Endothelial cell of umbilical vein (primary cell): Measurements from ENCODE around the gene SSMEM1.
"Not testable (repeated sequence)": the region's sequence is repeated elsewhere in the genome, so short reads cannot be mapped to it uniquely, and the experiment has no call there.

Experiments
- EZH2 ChIP-seq: IDR thresholded peaks from 2 replicates; pipeline ENCODE4 v1.6.1; 2012; ENCODE audit warnings: borderline replicate concordance, low read depth, mild to moderate bottlenecking, moderate library complexity, low read length, inconsistent platforms; ENCODE audit not compliant: severe bottlenecking
- POLR2A ChIP-seq: IDR thresholded peaks from 2 replicates; pipeline ENCODE4 v1.6.1; 2012; ENCODE audit warnings: low read depth, mild to moderate bottlenecking, control low read depth, low read length
- TF ChIP-seq, protein P1 (sequence below), 2 donors: IDR thresholded peaks; 1 replicate in 1 of 2; 2 replicates in 1 of 2; pipeline ENCODE4 v1.5.1; 2011; ENCODE audit warnings: low read length in 2 of 2, mild to moderate bottlenecking in 2 of 2, moderate library complexity in 2 of 2, control low read depth in 1 of 2, inconsistent platforms in 1 of 2, low read depth in 1 of 2; ENCODE audit not compliant: insufficient read depth in 1 of 2; ENCODE audit errors: extremely low read depth in 1 of 2

DNA sequence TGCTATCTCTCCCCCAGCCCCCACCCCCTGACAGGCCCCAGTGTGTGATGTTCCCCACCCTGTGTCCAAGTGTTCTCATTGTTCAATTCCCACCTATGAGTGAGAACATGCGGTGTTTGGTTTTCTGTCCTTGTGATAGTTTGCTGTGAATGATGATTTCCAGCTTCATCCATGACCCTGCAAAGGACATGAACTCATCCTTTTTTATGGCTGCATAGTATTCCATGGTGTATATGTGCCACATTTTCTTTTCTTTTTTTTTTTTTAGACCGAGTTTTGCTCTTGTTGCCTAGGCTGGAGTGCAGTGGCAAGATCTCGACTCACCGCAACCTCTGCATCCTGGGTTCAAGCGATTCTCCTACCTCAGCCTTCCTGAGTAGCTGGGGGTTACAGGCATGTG lies 41.2 kb downstream of the SSMEM1 start:
- TF ChIP-seq POLR2A, EZH2: not testable (repeated sequence)
- TF ChIP-seq, protein P1, sequence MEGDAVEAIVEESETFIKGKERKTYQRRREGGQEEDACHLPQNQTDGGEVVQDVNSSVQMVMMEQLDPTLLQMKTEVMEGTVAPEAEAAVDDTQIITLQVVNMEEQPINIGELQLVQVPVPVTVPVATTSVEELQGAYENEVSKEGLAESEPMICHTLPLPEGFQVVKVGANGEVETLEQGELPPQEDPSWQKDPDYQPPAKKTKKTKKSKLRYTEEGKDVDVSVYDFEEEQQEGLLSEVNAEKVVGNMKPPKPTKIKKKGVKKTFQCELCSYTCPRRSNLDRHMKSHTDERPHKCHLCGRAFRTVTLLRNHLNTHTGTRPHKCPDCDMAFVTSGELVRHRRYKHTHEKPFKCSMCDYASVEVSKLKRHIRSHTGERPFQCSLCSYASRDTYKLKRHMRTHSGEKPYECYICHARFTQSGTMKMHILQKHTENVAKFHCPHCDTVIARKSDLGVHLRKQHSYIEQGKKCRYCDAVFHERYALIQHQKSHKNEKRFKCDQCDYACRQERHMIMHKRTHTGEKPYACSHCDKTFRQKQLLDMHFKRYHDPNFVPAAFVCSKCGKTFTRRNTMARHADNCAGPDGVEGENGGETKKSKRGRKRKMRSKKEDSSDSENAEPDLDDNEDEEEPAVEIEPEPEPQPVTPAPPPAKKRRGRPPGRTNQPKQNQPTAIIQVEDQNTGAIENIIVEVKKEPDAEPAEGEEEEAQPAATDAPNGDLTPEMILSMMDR (IDR thresholded peaks at IDR 0.05; ENCODE audit: extremely low read depth in 1 of 2, insufficient read depth in 1 of 2, low read depth in 1 of 2, low read length in 2 of 2): not testable (repeated sequence)
